GM03348 (cell line): ENCODE results near the gene PTH.

Experiments used
- DNase-seq: peaks from one replicate; pipeline ENCODE4 v3.0.0; 2012; ENCODE audit warnings: low spot score

Gene PTH

GRCh38 chr11:13448876-13449275 is 46.9 kb downstream of the PTH start:
- peak; percentile 46 for DNase-seq

- DNase-seq: peak; percentile 48
Observed at GRCh38 chr11:13446444-13446843, 49.4 kb downstream of the PTH start.

GRCh38 chr11:13445588-13445987 is 50.2 kb downstream of the PTH start:
- DNase-seq: no peak
